AG10803 (cell line): ENCODE data around the gene SLC25A13.

ENCODE experiments used
- DNase-seq: peaks from one replicate; pipeline ENCODE4 v3.0.0; 2010; ENCODE audit warnings: low read depth
- H3K4me3 ChIP-seq: 2 replicates; pipeline ENCODE4 v1.5.1; 2011; ENCODE audit warnings: mild to moderate bottlenecking, low read length, control low read depth
- CTCF ChIP-seq: conservative IDR thresholded peaks from 2 replicates; pipeline ENCODE4 v1.5.1; 2011; ENCODE audit warnings: mild to moderate bottlenecking, low read length, control low read depth, inconsistent platforms

Gene SLC25A13

GRCh38 chr7:96253441-96253840 lies 68.5 kb downstream of the SLC25A13 start:
- no peak for TF ChIP-seq CTCF
- DNase-seq: no peak

GRCh38 chr7:96250776-96251361 lies 71.0 kb downstream of the SLC25A13 start:
- no peak overlapping the region for H3K4me3 ChIP-seq
- DNase-seq: no peak
- TF ChIP-seq CTCF: no peak

More at GRCh38 chr7:96253441-96253840, 68.5 kb downstream of the SLC25A13 start:
- no peak overlapping the region for H3K4me3 ChIP-seq

GRCh38 chr7:96248405-96248804 lies 73.5 kb downstream of the SLC25A13 start:
- TF ChIP-seq CTCF: no peak
- no peak for DNase-seq
- no peak overlapping the region for H3K4me3 ChIP-seq

GRCh38 chr7:96246919-96247318 lies 75.0 kb downstream of the SLC25A13 start:
- no peak for TF ChIP-seq CTCF
- no peak for DNase-seq
- H3K4me3 ChIP-seq: no peak overlapping the region

- TF ChIP-seq CTCF: no peak
- no peak for DNase-seq
These were observed 77.0 kb downstream of the SLC25A13 start for GRCh38 chr7:96244992-96245292.

GRCh38 chr7:96244244-96244991 lies 77.5 kb downstream of the SLC25A13 start:
- TF ChIP-seq CTCF: no peak
- no peak for DNase-seq
- H3K4me3 ChIP-seq: no peak overlapping the region

More at GRCh38 chr7:96244992-96245292, 77.0 kb downstream of the SLC25A13 start:
- H3K4me3 ChIP-seq: no peak overlapping the region

GRCh38 chr7:96243241-96243640 lies 78.7 kb downstream of the SLC25A13 start:
- no peak for TF ChIP-seq CTCF
- no peak overlapping the region for H3K4me3 ChIP-seq

More at GRCh38 chr7:96243241-96243640, 78.7 kb downstream of the SLC25A13 start:
- no peak for DNase-seq
